Measurements from ENCODE around the gene ITPKB.

Gene ITPKB

DNA sequence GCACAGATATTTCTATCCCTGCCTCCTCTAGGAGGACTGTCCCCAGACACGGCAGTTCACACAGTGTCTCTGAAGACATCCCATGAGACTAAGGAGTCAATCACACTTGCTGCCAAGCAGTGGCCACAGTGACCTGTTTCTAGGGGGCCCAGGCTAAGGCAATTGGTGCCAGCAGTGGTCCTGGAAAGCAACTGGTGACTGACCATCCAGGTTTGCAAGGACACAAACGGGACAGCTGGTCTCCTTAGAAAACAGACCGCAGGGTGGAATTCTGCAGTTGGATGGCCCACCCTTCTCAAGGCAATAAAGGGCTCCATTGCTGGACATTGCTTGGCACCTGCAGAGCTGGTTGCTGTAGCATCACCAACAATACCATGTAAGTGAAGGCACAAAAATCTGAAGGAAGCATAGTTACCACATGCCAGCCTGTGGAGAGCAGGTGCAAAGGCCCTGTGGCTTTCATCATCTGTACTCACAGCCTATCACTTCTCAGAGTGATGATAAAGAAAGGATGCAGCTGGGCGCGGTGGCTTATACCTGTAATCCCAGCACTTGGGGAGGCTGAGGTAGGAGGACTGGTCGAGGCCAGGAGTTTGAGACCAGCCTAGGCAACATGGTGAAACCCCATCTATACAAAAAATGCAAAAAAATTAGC is 109.1 kb downstream of the ITPKB start:
- Histone ChIP-seq H3K27me3 (replicated peaks; ENCODE audit: control insufficient read depth, insufficient read depth, low read length) (no peaks in the 10 kb centered on the region), H3K36me3 (ENCODE audit: control insufficient read depth, insufficient read depth, low read length) (peaks cover 9% of the 10 kb centered on the region), H3K4me3 (replicated peaks; ENCODE audit: low read depth, low read length) (no peak overlapping the region)
- DNase-seq (ENCODE audit: extremely low read depth, insufficient read length) = no peak
- TF ChIP-seq, protein P1, sequence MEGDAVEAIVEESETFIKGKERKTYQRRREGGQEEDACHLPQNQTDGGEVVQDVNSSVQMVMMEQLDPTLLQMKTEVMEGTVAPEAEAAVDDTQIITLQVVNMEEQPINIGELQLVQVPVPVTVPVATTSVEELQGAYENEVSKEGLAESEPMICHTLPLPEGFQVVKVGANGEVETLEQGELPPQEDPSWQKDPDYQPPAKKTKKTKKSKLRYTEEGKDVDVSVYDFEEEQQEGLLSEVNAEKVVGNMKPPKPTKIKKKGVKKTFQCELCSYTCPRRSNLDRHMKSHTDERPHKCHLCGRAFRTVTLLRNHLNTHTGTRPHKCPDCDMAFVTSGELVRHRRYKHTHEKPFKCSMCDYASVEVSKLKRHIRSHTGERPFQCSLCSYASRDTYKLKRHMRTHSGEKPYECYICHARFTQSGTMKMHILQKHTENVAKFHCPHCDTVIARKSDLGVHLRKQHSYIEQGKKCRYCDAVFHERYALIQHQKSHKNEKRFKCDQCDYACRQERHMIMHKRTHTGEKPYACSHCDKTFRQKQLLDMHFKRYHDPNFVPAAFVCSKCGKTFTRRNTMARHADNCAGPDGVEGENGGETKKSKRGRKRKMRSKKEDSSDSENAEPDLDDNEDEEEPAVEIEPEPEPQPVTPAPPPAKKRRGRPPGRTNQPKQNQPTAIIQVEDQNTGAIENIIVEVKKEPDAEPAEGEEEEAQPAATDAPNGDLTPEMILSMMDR (IDR thresholded peaks at IDR 0.05; ENCODE audit: insufficient read depth, low read length, poor library complexity, severe bottlenecking) = no peak

GRCh38 chr1:226629210-226629895 is 109.7 kb downstream of the ITPKB start:
- no peaks in the 10 kb centered on the region for H3K27me3 ChIP-seq (replicated peaks; ENCODE audit: control insufficient read depth, insufficient read depth, low read length)
- H3K4me3 ChIP-seq (replicated peaks; ENCODE audit: low read depth, low read length) = no peak overlapping the region
- TF ChIP-seq, protein P1 (IDR thresholded peaks at IDR 0.05; ENCODE audit: insufficient read depth, low read length, poor library complexity, severe bottlenecking) = no peak
- DNase-seq (ENCODE audit: extremely low read depth, insufficient read length) = no peak
- H3K36me3 ChIP-seq (ENCODE audit: control insufficient read depth, insufficient read depth, low read length) = peaks cover 6% of the 10 kb centered on the region

DNA sequence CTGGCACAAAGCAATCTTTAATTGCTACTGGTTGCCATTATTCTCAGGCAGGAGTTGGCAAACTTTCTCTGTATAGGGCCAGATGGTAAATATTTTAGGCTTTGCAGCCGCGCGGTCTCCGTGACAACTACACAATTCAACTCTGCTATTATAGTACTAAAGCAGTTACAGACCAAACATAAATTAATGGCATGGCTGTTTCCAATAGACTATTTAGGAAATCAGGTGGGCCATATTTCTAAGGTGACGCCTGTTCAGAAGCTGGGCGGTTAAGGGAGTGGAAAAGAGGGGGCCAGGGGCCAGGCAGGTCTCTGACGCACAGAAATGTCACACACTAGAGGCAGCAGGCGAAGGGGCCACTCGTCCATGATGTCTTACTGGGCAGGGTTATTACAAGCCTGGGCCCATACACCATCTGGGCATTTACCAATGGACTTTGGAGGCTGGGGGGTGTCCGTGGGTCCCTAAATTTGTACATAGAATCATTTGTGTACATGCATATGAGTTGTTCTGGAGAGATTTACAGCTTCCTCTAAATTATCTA is 110.4 kb downstream of the ITPKB start:
- H3K4me3 ChIP-seq (replicated peaks; ENCODE audit: low read depth, low read length) = no peak overlapping the region
- H3K36me3 ChIP-seq (ENCODE audit: control insufficient read depth, insufficient read depth, low read length) = peaks cover 4% of the 10 kb centered on the region
- no peaks in the 10 kb centered on the region for H3K27me3 ChIP-seq (replicated peaks; ENCODE audit: control insufficient read depth, insufficient read depth, low read length)
- TF ChIP-seq, protein P1 (IDR thresholded peaks at IDR 0.05; ENCODE audit: insufficient read depth, low read length, poor library complexity, severe bottlenecking) = no peak
- DNase-seq (ENCODE audit: extremely low read depth, insufficient read length) = no peak

GRCh38 chr1:226627924-226628611 is 111.0 kb downstream of the ITPKB start:
- Histone ChIP-seq H3K27me3 (replicated peaks; ENCODE audit: control insufficient read depth, insufficient read depth, low read length) (no peaks in the 10 kb centered on the region), H3K36me3 (ENCODE audit: control insufficient read depth, insufficient read depth, low read length) (peaks cover 2% of the 10 kb centered on the region; the same call in 1 of the 2 replicates), H3K4me3 (replicated peaks; ENCODE audit: low read depth, low read length) (no peak overlapping the region)
- no peak for DNase-seq (ENCODE audit: extremely low read depth, insufficient read length)
- TF ChIP-seq, protein P1 (IDR thresholded peaks at IDR 0.05; ENCODE audit: insufficient read depth, low read length, poor library complexity, severe bottlenecking) = no peak

- TF ChIP-seq, protein P1 (IDR thresholded peaks at IDR 0.05; ENCODE audit: insufficient read depth, low read length, poor library complexity, severe bottlenecking) = no peak
- no peaks in the 10 kb centered on the region for H3K27me3 ChIP-seq (replicated peaks; ENCODE audit: control insufficient read depth, insufficient read depth, low read length)
- H3K4me3 ChIP-seq (replicated peaks; ENCODE audit: low read depth, low read length) = no peak overlapping the region
- no peak for DNase-seq (ENCODE audit: extremely low read depth, insufficient read length)
- no peaks in the 10 kb centered on the region for H3K36me3 ChIP-seq (ENCODE audit: control insufficient read depth, insufficient read depth, low read length)
These were observed 111.9 kb downstream of the ITPKB start for GRCh38 chr1:226627050-226627755.
